GM19193 (cell line): Measurements from ENCODE around the gene ADRM1.

Experiments used
- POLR2A ChIP-seq: IDR thresholded peaks from 4 replicates; pipeline ENCODE4 v1.6.1; 2011; ENCODE audit not compliant: insufficient read depth, insufficient read length; ENCODE audit errors: extremely low read depth

The ADRM1 gene

GRCh38 chr20:62338294-62338620 lies 35.5 kb downstream of the ADRM1 start:
- no peak for TF ChIP-seq POLR2A

GRCh38 chr20:62339647-62340062 lies 36.9 kb downstream of the ADRM1 start:
- TF ChIP-seq POLR2A, result no peak

GRCh38 chr20:62342910-62343309 lies 40.1 kb downstream of the ADRM1 start:
- no peak for TF ChIP-seq POLR2A

GRCh38 chr20:62344092-62344491 lies 41.3 kb downstream of the ADRM1 start:
- TF ChIP-seq POLR2A, result no peak

GRCh38 chr20:62344782-62345181 lies 42.0 kb downstream of the ADRM1 start:
- TF ChIP-seq POLR2A, result no peak

- TF ChIP-seq POLR2A, result no peak
These were observed 43.0 kb downstream of the ADRM1 start for GRCh38 chr20:62345681-62346370.

GRCh38 chr20:62346398-62347150 lies 43.8 kb downstream of the ADRM1 start:
- no peak for TF ChIP-seq POLR2A

GRCh38 chr20:62347151-62347404 lies 44.3 kb downstream of the ADRM1 start:
- no peak for TF ChIP-seq POLR2A

- no peak for TF ChIP-seq POLR2A
These were observed 44.6 kb downstream of the ADRM1 start for GRCh38 chr20:62347445-62347844.

- TF ChIP-seq POLR2A, result no peak
These were observed 45.8 kb downstream of the ADRM1 start for GRCh38 chr20:62348604-62349003.

- TF ChIP-seq POLR2A, result no peak
These were observed 46.8 kb downstream of the ADRM1 start for GRCh38 chr20:62349556-62350097.

GRCh38 chr20:62350098-62350628 lies 47.4 kb downstream of the ADRM1 start:
- TF ChIP-seq POLR2A, result no peak

- TF ChIP-seq POLR2A, result no peak
These were observed 48.0 kb downstream of the ADRM1 start for GRCh38 chr20:62350629-62351422.

- no peak for TF ChIP-seq POLR2A
These were observed 48.9 kb downstream of the ADRM1 start for GRCh38 chr20:62351469-62352401.
